ENCODE measurements around the gene APOL1.

- TF ChIP-seq, protein P1, sequence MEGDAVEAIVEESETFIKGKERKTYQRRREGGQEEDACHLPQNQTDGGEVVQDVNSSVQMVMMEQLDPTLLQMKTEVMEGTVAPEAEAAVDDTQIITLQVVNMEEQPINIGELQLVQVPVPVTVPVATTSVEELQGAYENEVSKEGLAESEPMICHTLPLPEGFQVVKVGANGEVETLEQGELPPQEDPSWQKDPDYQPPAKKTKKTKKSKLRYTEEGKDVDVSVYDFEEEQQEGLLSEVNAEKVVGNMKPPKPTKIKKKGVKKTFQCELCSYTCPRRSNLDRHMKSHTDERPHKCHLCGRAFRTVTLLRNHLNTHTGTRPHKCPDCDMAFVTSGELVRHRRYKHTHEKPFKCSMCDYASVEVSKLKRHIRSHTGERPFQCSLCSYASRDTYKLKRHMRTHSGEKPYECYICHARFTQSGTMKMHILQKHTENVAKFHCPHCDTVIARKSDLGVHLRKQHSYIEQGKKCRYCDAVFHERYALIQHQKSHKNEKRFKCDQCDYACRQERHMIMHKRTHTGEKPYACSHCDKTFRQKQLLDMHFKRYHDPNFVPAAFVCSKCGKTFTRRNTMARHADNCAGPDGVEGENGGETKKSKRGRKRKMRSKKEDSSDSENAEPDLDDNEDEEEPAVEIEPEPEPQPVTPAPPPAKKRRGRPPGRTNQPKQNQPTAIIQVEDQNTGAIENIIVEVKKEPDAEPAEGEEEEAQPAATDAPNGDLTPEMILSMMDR (IDR thresholded peaks at IDR 0.05 in 8 of 11, conservative IDR thresholded peaks at IDR 0.05 in 3 of 11), result no peak
- TF ChIP-seq POLR2A (IDR thresholded peaks at IDR 0.05), result no peak
Observed at GRCh38 chr22:36316419-36316818, 63.5 kb downstream of the APOL1 start.
